Hypothalamus (tissue), 51 donors: Measurements from ENCODE around the gene TENM4.

ENCODE experiments used
- DNase-seq, 51 donors: peaks; one replicate each; lab custom pipeline; 2025; lab: John Stamatoyannopoulos, UW

The TENM4 gene

DNA sequence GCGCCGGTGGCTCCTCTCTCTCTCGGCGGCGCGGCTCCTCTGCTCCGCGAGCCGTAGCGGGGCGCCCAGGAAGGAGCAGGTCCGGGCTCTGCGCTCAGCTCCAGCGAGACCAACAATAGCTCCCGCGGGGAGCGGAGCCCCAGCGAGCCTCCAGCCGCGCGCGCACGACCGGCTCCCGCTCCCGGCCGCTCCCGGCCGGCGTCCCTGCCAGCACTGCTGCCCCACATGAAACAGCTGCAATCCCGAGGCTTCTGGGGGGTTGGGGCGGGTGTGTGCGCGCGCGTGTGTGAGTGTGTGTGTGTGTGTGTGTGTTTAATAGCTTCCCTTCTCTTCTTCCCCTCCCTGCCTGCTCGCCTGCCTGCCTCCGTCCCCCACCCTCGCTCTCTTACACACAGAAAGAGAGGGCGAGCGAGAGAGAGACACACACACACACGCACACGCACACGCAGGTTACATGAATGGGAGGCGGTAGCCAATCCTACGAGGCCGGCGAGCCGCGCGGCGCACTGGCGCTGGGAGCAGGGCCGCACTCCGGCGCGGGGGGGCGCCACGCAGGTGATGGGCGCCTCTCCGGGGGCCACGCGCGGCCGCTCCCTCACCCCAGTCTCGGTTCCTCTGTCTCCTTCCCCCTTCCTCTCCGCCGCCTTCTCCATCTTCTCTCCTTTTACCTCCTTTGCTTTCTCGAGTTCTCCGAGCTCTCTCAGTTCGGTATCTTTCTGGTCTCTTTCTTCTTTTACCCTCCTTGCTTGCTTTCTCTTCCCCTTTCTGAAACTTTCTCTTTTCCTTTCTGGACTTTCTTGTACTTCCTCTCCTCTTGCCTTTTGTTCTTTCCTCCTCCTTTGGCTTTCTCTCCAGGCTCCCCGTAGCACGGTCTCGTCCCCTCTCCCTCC, at the start of gene TENM4:
Gene TENM4 (minus strand): TSS at position 460 of the 890 bp plus-strand sequence. CDS start 371,086 bp downstream, outside the sequence.
- peak in 46 of 51 donors; percentile 32 to 85 (median 64) for DNase-seq

GRCh38 chr11:79488286-79488685, 47.5 kb upstream of the TENM4 start:
- DNase-seq = no peak

- no peak for DNase-seq
Measured at GRCh38 chr11:79487412-79487811, 46.6 kb upstream of the TENM4 start.

DNA sequence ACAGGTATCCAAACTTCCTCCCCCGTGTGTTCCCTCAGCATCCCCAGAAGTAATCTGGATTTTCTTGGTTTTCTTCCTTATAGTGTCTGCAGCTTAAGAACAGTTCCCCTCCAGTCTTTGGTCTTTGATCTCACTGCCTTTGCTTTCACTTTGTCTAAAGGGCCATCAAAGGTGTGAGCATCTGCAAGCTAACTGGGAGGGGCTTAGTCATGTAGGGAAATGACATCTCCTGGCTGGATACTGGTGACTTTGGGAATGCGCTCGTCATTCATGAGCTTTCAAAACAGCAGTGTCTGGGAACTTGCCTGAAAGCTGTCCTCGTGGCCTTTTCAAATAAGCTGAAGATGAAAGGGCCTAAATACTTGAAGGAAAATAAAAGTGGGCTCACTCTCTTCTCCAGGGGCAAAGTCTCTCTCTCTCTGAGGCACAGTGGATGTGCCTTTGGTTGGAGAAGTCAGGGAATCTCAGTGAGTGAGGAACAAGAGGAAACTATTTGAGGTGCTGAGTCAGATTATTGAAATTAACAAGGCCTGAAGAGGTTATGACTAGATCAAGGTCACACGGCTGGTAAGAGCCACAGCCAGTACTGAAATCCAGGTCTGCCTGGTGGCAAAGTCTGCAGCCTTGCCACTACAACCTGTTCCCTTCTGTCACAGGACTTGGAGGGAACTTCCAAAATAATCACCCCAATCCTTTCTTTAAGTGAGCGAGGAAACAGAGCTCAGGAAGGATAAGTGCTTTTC, 45.6 kb upstream of the TENM4 start:
- no peak for DNase-seq

DNA sequence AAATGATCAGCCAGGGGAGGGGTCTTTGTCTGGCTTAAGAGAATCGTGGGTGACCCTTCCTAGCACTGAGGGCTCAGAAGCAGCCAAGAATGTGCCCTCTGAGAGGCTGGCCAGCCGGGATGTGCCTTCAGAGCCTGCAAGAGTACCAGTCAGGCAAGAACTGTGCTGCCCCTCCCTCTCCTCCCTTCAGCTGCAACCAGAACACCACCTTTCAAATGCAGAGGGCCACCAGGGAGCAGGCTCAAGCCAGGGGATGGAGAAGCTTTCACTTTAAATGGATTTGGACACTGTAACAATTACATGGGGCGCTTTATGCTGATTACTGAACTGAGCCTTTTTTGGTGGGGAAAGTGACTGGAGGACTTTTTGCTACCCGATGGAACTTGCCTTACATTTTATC, 44.9 kb upstream of the TENM4 start:
- no peak for DNase-seq

GRCh38 chr11:79484872-79485271, 44.0 kb upstream of the TENM4 start:
- DNase-seq = no peak

- DNase-seq = peak in 1 of 51 donors; percentile 2
Measured at GRCh38 chr11:79482800-79483199, 42.0 kb upstream of the TENM4 start.

DNA sequence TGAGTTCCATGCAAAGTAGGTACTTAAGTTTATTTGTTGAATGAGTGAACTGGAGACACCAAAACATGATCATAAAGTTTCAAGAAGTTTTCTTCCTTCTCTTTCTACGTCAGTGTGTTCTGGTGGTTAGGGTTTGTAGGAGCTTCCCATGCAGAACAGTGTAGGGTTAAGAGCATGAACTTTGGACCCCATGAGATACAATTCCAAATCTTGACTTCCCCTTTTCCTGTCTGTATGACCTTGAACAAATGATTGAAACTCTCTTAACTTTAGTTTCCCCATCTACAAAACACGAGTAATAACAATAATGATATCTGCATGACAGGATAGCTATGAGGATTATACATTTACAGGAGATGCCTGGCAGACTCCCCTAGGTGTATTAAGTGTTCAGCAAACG, 41.0 kb upstream of the TENM4 start:
- no peak for DNase-seq

DNA sequence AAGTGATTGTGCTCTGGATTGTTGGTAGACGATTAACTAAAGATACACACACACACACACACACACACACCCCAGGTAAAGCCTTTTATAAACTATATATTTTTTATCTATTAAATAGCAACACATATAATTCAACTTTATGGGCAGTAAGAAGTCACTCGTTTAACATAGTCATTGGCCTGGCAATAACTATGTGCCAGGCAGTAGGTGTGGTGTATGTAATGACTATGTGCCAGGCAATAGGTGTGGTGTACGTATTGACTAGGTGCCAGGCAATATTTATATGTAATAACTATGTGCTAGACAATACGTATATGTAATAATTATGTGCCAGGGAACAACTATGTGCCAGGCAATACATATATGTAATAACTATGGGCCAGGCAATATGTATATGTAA, 40.0 kb upstream of the TENM4 start:
- DNase-seq = no peak

DNA sequence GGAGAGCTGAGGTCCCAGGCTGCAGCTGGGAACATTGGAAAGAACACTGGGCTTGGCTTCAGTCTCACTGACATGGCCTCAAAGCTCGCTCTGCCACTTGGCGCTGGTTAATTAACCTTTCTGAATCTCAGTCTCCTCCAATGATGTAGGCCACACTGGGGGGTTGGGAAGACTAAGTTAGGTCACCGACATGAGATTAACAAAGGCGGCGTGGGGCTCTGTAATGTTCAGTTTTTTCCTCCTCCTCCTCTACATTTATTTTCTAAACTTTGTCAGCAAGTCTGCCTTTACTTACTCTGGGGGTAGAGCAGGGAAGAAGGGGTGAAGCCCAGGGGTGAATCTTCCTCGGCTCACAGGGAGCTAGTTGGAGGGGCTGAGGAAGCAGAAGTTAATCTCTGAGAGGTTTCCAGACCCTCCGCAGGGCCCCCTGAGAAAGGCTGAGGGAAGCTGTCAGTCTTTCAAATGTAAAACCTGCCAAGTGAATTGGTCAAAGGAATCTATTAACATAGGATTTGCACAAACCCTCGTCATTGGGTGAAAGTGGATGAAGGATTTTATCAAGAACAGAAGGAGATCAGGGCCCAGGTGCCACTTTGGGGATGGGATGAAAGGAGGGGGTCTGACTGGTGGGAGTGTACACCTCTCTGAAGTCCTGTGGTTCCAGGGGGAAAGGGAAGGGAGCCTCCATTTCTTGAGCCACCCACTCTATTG, 32.1 kb upstream of the TENM4 start:
- DNase-seq = no peak

DNA sequence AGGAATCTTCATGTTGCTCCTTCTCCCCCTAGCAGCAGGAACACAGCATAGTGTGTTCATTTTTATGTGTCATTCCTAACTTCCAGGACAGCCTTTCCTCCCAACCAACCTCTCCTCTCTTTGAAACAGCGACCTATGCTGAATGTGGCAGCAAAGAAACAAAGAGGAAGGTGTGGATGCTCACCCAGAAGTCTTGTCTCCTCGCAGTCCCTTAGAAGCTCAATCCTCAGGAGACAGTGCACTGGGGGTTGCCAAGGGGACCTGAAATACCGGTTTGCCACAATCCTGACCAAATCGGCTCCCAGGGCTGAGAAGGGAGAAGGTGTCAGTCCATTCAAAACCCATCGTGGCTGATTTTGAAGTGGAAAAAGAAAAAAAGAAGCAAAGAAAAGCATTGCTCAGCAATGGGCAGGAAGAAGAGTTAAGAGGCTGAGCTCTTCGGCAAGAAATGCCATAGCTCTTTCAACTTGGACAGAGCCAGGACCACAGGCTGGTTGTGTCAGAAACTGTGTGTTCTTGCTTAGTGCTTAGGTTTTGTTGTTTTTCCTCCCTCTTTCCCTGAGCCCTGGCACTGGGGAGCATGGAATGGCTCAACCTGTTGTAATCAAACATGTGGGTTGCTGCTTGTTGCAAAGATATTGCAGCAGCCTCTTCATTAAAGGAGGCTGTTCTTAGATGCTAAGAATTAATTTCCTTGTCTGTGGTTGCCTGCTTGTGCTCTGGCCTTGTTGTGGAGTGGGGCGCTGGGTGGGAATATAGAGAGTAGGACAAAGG, 30.4 kb upstream of the TENM4 start:
- DNase-seq = no peak

- DNase-seq = no peak
Measured at GRCh38 chr11:79470161-79470560, 29.3 kb upstream of the TENM4 start.

GRCh38 chr11:79467761-79468160, 26.9 kb upstream of the TENM4 start:
- no peak for DNase-seq

DNA sequence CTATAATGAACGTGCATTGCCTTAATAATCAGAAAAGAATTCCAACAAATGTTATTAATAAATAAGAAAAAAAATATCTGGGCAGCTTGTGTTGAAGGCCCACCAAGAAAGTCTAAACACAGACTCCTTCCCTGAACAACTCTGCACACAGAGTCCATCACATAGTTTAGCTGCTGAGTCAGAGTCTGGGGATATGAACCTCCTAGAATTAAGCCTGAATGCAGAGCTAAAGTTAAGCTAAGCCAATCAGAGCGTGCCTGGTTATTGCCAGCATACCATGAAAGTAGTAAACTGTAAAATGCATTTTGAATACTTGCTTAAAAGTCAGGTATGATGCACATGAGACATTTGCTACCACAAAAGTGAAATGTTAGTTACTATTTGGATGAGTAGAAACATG, 25.6 kb upstream of the TENM4 start:
- DNase-seq = no peak

GRCh38 chr11:79465160-79465559, 24.3 kb upstream of the TENM4 start:
- DNase-seq = no peak

DNA sequence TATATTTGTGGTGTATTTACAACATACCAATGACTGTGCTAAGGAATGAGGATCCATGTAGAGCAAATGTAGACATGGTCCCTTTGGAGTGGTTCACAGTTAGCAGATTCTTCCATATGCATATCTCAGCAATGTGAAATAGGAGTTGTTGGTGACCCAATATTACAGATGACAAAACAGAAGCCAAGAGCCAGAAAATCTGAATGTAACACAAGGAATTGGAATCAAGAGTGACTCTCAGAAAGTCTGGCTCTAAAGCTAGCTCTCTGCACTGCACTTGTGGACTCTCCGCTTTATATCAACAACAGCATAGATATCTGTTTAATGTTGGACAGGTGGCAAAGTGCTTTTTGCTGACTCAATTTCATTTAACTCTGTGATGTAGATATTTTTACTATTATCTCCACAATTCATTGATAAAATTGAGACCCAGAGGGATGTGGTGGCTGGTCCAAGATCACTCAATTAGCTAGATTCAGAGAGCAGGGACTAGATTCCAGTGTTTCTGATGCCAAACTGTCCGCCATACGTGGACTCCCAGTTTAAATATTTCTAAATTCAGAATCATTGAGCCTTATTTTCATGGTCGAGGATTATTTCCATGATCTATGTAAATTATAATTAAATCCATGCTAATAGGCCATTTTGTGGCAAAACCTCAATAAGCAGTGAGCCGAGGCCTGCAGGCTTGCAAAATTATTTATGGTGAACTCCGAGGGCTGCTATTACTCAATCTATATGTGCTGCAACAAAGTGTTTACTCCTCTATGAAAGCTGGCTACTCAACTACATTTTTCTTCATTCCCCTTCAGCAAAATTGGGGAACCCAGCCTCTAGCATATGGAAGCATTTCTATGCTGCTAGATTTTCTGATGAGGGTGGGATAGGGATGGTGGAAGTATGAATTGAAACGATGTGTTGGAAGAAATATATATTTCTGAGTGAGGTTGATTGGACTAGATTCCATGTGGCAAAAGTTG, 21.1 kb upstream of the TENM4 start:
- DNase-seq = no peak

DNA sequence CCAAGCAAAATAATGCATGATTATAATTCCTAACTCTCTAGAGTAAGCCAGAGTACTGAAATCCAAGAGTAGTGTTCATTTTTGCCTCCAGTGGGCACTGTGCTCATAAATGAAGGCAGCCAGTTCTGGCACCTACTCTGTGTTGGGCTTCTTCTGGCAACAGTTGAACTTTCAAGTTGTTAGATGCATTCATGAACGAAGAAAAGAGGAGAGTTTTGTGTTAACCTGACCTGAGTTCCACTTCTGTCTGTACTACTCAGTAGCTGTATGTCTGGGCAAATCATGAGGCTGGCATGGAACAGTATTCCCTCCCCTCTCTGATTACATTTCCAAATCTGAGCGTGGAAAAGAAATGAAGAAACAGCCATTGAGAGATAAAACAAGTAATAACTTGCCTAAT, 20.3 kb upstream of the TENM4 start:
- peak in 6 of 51 donors; percentile 3 to 13 (median 6) for DNase-seq

DNA sequence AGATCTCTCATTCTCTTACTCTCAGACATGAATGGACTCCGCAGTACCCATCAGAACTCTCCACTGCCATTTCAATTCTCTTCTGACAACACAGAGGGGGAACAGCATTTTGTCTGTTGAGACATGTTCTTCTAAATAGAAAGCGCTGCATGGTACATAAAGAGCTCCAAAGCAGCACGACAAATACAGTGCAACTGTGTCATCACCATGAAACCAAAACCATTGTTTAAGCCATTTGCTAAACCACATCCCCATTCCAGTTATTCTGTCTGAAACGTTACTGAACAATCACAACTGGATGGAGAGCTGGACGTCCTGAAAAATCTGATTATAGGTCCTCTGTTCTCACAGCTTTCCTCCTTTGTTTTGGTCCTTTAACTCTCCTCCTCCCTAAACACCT, 17.9 kb upstream of the TENM4 start:
- DNase-seq = no peak

DNA sequence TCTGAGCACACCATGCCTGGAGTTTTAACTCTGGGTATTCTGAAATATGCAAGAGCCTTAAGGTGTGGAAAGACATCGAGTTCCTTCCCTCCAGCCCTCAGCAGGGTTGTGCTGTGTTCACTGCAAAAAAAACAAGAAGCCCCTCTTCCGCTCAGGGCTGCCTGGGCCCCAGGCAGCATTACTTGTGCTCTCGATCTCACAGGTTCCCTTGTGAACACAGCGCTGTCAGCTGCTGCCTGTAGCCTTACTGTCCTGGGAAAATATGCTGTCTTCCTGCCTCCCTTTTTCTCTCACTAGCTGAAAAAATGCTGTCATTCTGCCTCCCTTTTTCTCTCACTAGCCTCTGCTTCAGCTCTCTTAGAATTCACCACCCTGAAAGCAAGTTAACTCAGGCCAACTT, 15.7 kb upstream of the TENM4 start:
- no peak for DNase-seq
